ENCODE measurements around the gene ASXL1.

ASXL1 gene

DNA sequence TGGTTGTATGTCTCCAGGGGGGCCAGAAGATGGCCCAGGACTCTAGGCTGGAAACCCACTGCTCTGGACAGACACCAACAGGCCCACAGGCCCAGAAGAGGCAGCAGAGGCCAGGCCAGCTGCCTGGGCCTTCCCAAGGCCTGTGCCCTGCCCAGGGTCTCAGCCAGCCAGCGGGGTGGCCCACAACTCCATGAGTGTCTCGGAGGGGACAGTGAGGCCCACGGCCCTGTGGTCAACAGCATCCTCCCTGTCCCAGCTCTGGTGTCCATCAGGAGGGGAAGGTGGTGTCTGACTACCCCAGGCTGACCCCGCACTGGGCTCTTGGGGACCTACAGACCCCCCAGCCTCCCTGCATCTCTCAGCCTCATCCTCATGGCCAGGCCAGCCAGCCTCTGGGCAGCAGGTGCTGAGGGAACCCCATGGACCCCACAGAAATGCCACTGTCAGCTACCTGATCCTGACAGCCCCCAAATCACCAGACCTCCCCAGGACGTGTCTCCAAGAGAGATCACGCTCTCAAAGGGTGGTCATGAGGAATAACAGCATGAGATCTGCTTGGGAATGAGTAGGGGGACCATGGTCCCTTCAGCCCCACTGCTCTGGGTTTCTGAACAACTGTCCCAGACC is 114.6 kb downstream of the ASXL1 start:
- H3K27ac ChIP-seq = no peak overlapping the region
- H3K36me3 ChIP-seq = peaks cover 51% of the 10 kb centered on the region
- no peaks in the 10 kb centered on the region for H3K9me3 ChIP-seq (ENCODE audit: severe bottlenecking)
- DNase-seq = no peak
- no peak overlapping the region for H3K4me3 ChIP-seq (ENCODE audit: low read depth, low read length)
- no peaks in the 10 kb centered on the region for H3K27me3 ChIP-seq (ENCODE audit: insufficient read depth, low read depth, severe bottlenecking)
- no peak for TF ChIP-seq CTCF (IDR thresholded peaks at IDR 0.05; ENCODE audit: low read depth, low read length)

GRCh38 chr20:32473231-32474008 is 115.3 kb downstream of the ASXL1 start:
- Histone ChIP-seq H3K27ac (no peak overlapping the region), H3K27me3 (ENCODE audit: insufficient read depth, low read depth, severe bottlenecking) (no peaks in the 10 kb centered on the region), H3K9me3 (ENCODE audit: severe bottlenecking) (no peaks in the 10 kb centered on the region), H3K4me3 (ENCODE audit: low read depth, low read length) (no peak overlapping the region), H3K36me3 (peaks cover 50% of the 10 kb centered on the region)
- no peak for TF ChIP-seq CTCF (IDR thresholded peaks at IDR 0.05; ENCODE audit: low read depth, low read length)
- no peak for DNase-seq

- no peak for DNase-seq
- H3K27ac ChIP-seq = no peak overlapping the region
- H3K4me3 ChIP-seq (ENCODE audit: low read depth, low read length) = no peak overlapping the region
Measured at GRCh38 chr20:32474009-32474716, 116.0 kb downstream of the ASXL1 start.

DNA sequence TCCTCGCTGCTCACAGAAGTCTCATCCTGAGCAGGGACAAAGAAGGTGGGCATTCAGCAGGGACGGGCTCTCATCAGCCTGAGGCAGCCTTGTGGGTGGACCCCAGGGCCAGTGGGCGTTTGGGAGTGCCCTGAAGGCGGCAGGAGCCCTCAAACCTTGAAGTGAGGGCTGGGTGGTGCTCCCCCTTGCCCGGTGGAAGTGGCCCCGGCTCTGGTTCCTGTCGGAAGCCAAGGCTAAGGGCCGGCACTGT is 116.5 kb downstream of the ASXL1 start:
- Histone ChIP-seq H3K9me3 (ENCODE audit: severe bottlenecking) (no peaks in the 10 kb centered on the region), H3K27ac (no peak overlapping the region), H3K27me3 (ENCODE audit: insufficient read depth, low read depth, severe bottlenecking) (no peaks in the 10 kb centered on the region), H3K36me3 (peaks cover 50% of the 10 kb centered on the region), H3K4me3 (ENCODE audit: low read depth, low read length) (no peak overlapping the region)
- DNase-seq = no peak
- TF ChIP-seq CTCF (IDR thresholded peaks at IDR 0.05; ENCODE audit: low read depth, low read length) = no peak

More at GRCh38 chr20:32474009-32474716, 116.0 kb downstream of the ASXL1 start:
- Histone ChIP-seq H3K27me3 (ENCODE audit: insufficient read depth, low read depth, severe bottlenecking) (no peaks in the 10 kb centered on the region), H3K9me3 (ENCODE audit: severe bottlenecking) (no peaks in the 10 kb centered on the region), H3K36me3 (peaks cover 50% of the 10 kb centered on the region)
- no peak for TF ChIP-seq CTCF (IDR thresholded peaks at IDR 0.05; ENCODE audit: low read depth, low read length)

DNA sequence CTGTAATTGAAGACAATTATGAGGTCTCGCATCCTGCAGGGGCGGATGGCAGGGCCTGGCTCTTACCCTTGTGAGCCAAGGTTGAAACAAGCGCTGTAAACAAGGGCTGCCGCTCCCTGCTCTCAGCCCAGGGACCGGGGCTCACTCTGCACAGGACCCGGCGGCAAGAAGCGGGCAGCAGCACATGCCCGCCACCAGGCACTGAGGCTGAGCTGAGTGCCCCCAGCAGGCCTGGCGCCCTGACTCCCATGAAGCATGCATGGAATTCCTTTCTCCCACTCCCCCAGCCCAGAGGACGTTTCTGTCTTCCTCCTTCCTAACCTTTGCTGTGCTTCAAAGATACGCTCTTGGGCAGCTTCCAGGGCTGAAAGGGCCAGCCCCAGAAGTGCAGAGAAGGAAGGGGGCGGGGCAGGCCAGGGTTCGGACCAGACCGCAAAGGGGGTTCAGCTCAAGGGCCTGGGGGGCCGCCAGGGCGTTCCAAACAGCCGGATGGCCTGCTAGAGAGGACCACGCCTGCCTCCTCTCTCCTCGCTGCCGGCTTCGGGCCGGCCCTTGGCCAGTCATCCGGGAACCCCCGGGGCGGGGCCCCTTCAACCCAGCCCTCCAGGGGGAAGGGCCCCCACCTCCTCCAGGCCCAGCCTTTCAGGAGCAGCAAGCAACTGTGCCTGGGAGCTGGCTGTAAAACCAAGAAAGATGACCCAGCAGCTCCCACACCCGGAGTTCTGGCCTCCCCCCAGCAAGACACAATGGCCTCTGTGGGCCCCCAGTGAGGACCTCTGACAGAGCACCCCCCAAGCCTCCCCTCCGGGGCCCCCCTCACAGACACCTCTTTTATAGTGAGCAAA is 117.1 kb downstream of the ASXL1 start:
- no peak for TF ChIP-seq CTCF (IDR thresholded peaks at IDR 0.05; ENCODE audit: low read depth, low read length)
- Histone ChIP-seq H3K36me3 (peaks cover 46% of the 10 kb centered on the region), H3K4me3 (ENCODE audit: low read depth, low read length) (no peak overlapping the region), H3K27me3 (ENCODE audit: insufficient read depth, low read depth, severe bottlenecking) (no peaks in the 10 kb centered on the region), H3K9me3 (ENCODE audit: severe bottlenecking) (no peaks in the 10 kb centered on the region), H3K27ac (no peak overlapping the region; the same call in 1 of the 2 replicates)
- no peak for DNase-seq

Measured in WERI-Rb-1 (cell line).